Kidney epithelial cell (primary cell): ENCODE data around the gene NFATC1. TPM values are rescaled to one million over a fixed set of nuclear protein-coding genes. Genes with fewer than 3 reads are reported as not detected.

Experiments
- DNase-seq: peaks from one replicate; pipeline ENCODE4 v3.0.0-alpha.2; 2010; ENCODE audit warnings: low read depth
- H3K27me3 ChIP-seq: 2 replicates; pipeline ENCODE4 v1.6.0; 2011; ENCODE audit warnings: low read length; ENCODE audit not compliant: control insufficient read depth, insufficient read depth
- H3K36me3 ChIP-seq: 2 replicates; pipeline ENCODE4 v1.5.1; 2011; ENCODE audit warnings: low read length; ENCODE audit not compliant: control insufficient read depth, insufficient read depth
- H3K4me3 ChIP-seq: 2 replicates; pipeline ENCODE4 v1.5.1; 2011; ENCODE audit warnings: low read depth, mild to moderate bottlenecking, control low read depth, low read length
- CTCF ChIP-seq: IDR thresholded peaks from 2 replicates; pipeline ENCODE4 v1.5.1; 2011; ENCODE audit warnings: mild to moderate bottlenecking, moderate library complexity, low read length, control low read depth, inconsistent platforms; ENCODE audit not compliant: insufficient read depth, poor library complexity, severe bottlenecking
- total RNA-seq: library from RNA; depleted of rRNA; stranded (reverse); fragments of >200 nt; gene quantifications from 2 replicates; pipeline ENCODE4 v1.2.3, GENCODE V29; 2015

Gene NFATC1
- total RNA-seq, 1 donor from 2014 or later = 2.7 TPM

GRCh38 chr18:79508565-79509535 is 113.1 kb downstream of the NFATC1 start:
- no peak for DNase-seq

GRCh38 chr18:79509536-79509930 is 113.8 kb downstream of the NFATC1 start:
- H3K27me3 ChIP-seq = peaks cover 32% of the 10 kb centered on the region
- no peak overlapping the region for H3K4me3 ChIP-seq
- H3K36me3 ChIP-seq = no peaks in the 10 kb centered on the region
- TF ChIP-seq CTCF = no peak
- no peak for DNase-seq

More at GRCh38 chr18:79508565-79509535, 113.1 kb downstream of the NFATC1 start:
- Histone ChIP-seq H3K4me3 (no peak overlapping the region), H3K36me3 (no peaks in the 10 kb centered on the region), H3K27me3 (peaks cover 32% of the 10 kb centered on the region)
- TF ChIP-seq CTCF = no peak

- TF ChIP-seq CTCF = no peak
- DNase-seq = no peak
- H3K4me3 ChIP-seq = no peak overlapping the region
Measured at GRCh38 chr18:79510046-79510685, 114.4 kb downstream of the NFATC1 start.

GRCh38 chr18:79510731-79511241 is 115.1 kb downstream of the NFATC1 start:
- DNase-seq = no peak
- no peak overlapping the region for H3K4me3 ChIP-seq
- no peak for TF ChIP-seq CTCF
- H3K27me3 ChIP-seq = peaks cover 32% of the 10 kb centered on the region
- no peaks in the 10 kb centered on the region for H3K36me3 ChIP-seq

More at GRCh38 chr18:79510046-79510685, 114.4 kb downstream of the NFATC1 start:
- H3K36me3 ChIP-seq = no peaks in the 10 kb centered on the region
- peaks cover 32% of the 10 kb centered on the region for H3K27me3 ChIP-seq

- H3K36me3 ChIP-seq = no peaks in the 10 kb centered on the region
- no peak for TF ChIP-seq CTCF
- no peak overlapping the region for H3K4me3 ChIP-seq
- DNase-seq = no peak
- H3K27me3 ChIP-seq = peaks cover 32% of the 10 kb centered on the region
Measured at GRCh38 chr18:79511271-79511670, 115.5 kb downstream of the NFATC1 start.
